Glutamatergic neuron (in vitro differentiated cells): ENCODE measurements around the gene CFHR5. TPM values are rescaled to one million over a fixed set of nuclear protein-coding genes. Genes with fewer than 3 reads are reported as not detected.
"Not testable (repeated sequence)": the region's sequence is repeated elsewhere in the genome, so short reads cannot be mapped to it uniquely, and the experiment has no call there.

Experiments used
- DNase-seq: peaks from one replicate; pipeline ENCODE4 v3.0.0; 2022
- H3K27ac Mint-ChIP-seq: one replicate; pipeline ENCODE4 v1.8.0; 2020; ENCODE audit warnings: mild to moderate bottlenecking, mixed read lengths, inconsistent platforms; ENCODE audit not compliant: unreplicated experiment
- H3K27me3 Mint-ChIP-seq: one replicate; pipeline ENCODE4 v1.8.0; 2020; ENCODE audit warnings: mild to moderate bottlenecking, moderate library complexity, mixed read lengths, inconsistent platforms; ENCODE audit not compliant: unreplicated experiment
- H3K36me3 Mint-ChIP-seq: one replicate; pipeline ENCODE4 v1.8.0; 2020; ENCODE audit warnings: mild to moderate bottlenecking, mixed read lengths, inconsistent platforms; ENCODE audit not compliant: unreplicated experiment
- H3K4me1 Mint-ChIP-seq: one replicate; pipeline ENCODE4 v1.8.0; 2020; ENCODE audit warnings: mild to moderate bottlenecking, low read depth, mixed read lengths, inconsistent platforms; ENCODE audit not compliant: unreplicated experiment
- H3K4me3 Mint-ChIP-seq: one replicate; pipeline ENCODE4 v1.8.0; 2020; ENCODE audit warnings: mild to moderate bottlenecking, mixed read lengths, inconsistent platforms; ENCODE audit not compliant: unreplicated experiment
- H3K9me3 Mint-ChIP-seq: one replicate; pipeline ENCODE4 v1.8.0; 2020; ENCODE audit warnings: mild to moderate bottlenecking, moderate library complexity, mixed read lengths, inconsistent platforms; ENCODE audit not compliant: unreplicated experiment
- long read RNA-seq: library from polyadenylated mRNA; unstranded; transcript quantifications from one replicate; pipeline ENCODE4 v2.0.0, GENCODE V29; 2020; ENCODE audit not compliant: unreplicated experiment
- total RNA-seq: library from RNA; stranded (reverse); fragmentation: NEBNext Ultra II Directional; extraction: Animal tissue kit (Norgen Biotek cat#: 25700); gene quantifications from one replicate; pipeline ENCODE4 v1.2.1, GENCODE V29; 2021; ENCODE audit not compliant: unreplicated experiment
- TF ChIP-seq, protein P1 (sequence below): fragments of 200-600 bp; sonication (generic); IDR thresholded peaks from one replicate; pipeline ENCODE4 v1.5.0; 2021; ENCODE audit not compliant: partially characterized antibody, unreplicated experiment

The CFHR5 gene
- not detected for total RNA-seq
- long read RNA-seq: 0 reads

DNA sequence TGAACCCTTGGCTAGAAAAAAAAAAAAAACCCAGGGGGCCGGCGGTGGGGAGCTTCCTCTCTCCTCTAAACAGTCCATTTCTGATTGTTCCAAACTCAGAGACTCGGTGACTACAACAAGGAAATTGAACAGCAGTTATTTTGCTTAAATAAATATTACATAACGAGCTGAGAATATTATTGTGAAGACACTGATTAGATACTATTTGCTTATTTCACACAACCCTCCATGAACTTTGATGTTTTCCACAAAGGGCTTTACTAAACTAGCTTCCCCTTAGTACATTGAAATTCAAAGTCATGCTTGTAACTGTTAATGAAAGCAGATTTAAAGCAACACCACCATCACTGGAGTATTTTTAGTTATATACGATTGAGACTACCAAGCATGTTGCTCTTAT lies at the start of gene CFHR5:
Gene CFHR5, plus strand, starts transcription at position 279 of the 400 bp plus-strand sequence. Its CDS starts 109 bp downstream, at position 388.
- H3K9me3 Mint-ChIP-seq: no peaks in the 10 kb centered on the region
- H3K27ac Mint-ChIP-seq: no peak within 1 kb of the TSS
- DNase-seq: no peak
- TF ChIP-seq, protein P1, sequence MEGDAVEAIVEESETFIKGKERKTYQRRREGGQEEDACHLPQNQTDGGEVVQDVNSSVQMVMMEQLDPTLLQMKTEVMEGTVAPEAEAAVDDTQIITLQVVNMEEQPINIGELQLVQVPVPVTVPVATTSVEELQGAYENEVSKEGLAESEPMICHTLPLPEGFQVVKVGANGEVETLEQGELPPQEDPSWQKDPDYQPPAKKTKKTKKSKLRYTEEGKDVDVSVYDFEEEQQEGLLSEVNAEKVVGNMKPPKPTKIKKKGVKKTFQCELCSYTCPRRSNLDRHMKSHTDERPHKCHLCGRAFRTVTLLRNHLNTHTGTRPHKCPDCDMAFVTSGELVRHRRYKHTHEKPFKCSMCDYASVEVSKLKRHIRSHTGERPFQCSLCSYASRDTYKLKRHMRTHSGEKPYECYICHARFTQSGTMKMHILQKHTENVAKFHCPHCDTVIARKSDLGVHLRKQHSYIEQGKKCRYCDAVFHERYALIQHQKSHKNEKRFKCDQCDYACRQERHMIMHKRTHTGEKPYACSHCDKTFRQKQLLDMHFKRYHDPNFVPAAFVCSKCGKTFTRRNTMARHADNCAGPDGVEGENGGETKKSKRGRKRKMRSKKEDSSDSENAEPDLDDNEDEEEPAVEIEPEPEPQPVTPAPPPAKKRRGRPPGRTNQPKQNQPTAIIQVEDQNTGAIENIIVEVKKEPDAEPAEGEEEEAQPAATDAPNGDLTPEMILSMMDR: no peak
- no peaks in the 10 kb centered on the region for H3K36me3 Mint-ChIP-seq
- H3K27me3 Mint-ChIP-seq: no peaks in the 10 kb centered on the region
- H3K4me1 Mint-ChIP-seq: no peaks in the 10 kb centered on the region
- no peak within 1 kb of the TSS for H3K4me3 Mint-ChIP-seq

- H3K4me1 Mint-ChIP-seq, DNase-seq, H3K36me3 Mint-ChIP-seq, H3K9me3 Mint-ChIP-seq, H3K27me3 Mint-ChIP-seq, H3K27ac Mint-ChIP-seq, H3K4me3 Mint-ChIP-seq: not testable (repeated sequence)
Measured at GRCh38 chr1:196932853-196933252, 44.5 kb upstream of the CFHR5 start.

GRCh38 chr1:196933531-196934189 lies 43.7 kb upstream of the CFHR5 start:
- no peaks in the 10 kb centered on the region for H3K36me3 Mint-ChIP-seq
- H3K4me1 Mint-ChIP-seq: no peaks in the 10 kb centered on the region
- H3K27ac Mint-ChIP-seq: no peak overlapping the region
- TF ChIP-seq, protein P1: no peak
- no peak for DNase-seq
- no peaks in the 10 kb centered on the region for H3K27me3 Mint-ChIP-seq
- no peaks in the 10 kb centered on the region for H3K9me3 Mint-ChIP-seq
- no peak overlapping the region for H3K4me3 Mint-ChIP-seq

GRCh38 chr1:196941474-196941873 lies 35.9 kb upstream of the CFHR5 start:
- not testable (repeated sequence) for H3K4me1 Mint-ChIP-seq, H3K9me3 Mint-ChIP-seq

GRCh38 chr1:196943568-196943967 lies 33.8 kb upstream of the CFHR5 start, which contains the start of gene CFHR2:
Gene CFHR2, plus strand, starts transcription at chr1:196943738. Its CDS starts 143 bp downstream, at chr1:196943881.
- H3K9me3 Mint-ChIP-seq, H3K4me1 Mint-ChIP-seq, H3K27ac Mint-ChIP-seq, H3K4me3 Mint-ChIP-seq, H3K27me3 Mint-ChIP-seq, DNase-seq, H3K36me3 Mint-ChIP-seq: not testable (repeated sequence)

More at GRCh38 chr1:196941474-196941873, 35.9 kb upstream of the CFHR5 start:
- not testable (repeated sequence) for H3K27me3 Mint-ChIP-seq, H3K36me3 Mint-ChIP-seq, H3K4me3 Mint-ChIP-seq, H3K27ac Mint-ChIP-seq, DNase-seq

- DNase-seq: no peak
- Mint-ChIP-seq H3K9me3 (no peaks in the 10 kb centered on the region), H3K36me3 (no peaks in the 10 kb centered on the region), H3K4me1 (no peaks in the 10 kb centered on the region), H3K27ac (no peak overlapping the region), H3K27me3 (no peaks in the 10 kb centered on the region), H3K4me3 (no peak overlapping the region)
- TF ChIP-seq, protein P1: no peak
Measured at GRCh38 chr1:196951711-196952394, 25.5 kb upstream of the CFHR5 start.
